Esophagus muscularis mucosa (tissue), 4 donors: ENCODE data around the gene BOC.

Experiments used
- EP300 ChIP-seq: sonication (generic); formaldehyde crosslinking; IDR thresholded peaks from one replicate; pipeline ENCODE4 v1.6.1; 2017; ENCODE audit warnings: antibody characterized with exemption
- POLR2AphosphoS5 ChIP-seq, 2 donors: sonication (generic); formaldehyde crosslinking; IDR thresholded peaks; one replicate each; pipeline ENCODE4 v1.6.1; 2017; ENCODE audit warnings: antibody characterized with exemption in 2 of 2
- TF ChIP-seq, protein P1 (sequence below), 3 experiments: fragments of 200-600 bp in 2 of 3; fragments of 450-650 bp in 1 of 3; sonication (generic) in 2 of 3; IDR thresholded peaks; one replicate each; pipeline ENCODE4 v1.5.1; 2017 to 2019; ENCODE audit warnings: antibody characterized with exemption in 3 of 3, mild to moderate bottlenecking in 2 of 3, moderate library complexity in 1 of 3

DNA sequence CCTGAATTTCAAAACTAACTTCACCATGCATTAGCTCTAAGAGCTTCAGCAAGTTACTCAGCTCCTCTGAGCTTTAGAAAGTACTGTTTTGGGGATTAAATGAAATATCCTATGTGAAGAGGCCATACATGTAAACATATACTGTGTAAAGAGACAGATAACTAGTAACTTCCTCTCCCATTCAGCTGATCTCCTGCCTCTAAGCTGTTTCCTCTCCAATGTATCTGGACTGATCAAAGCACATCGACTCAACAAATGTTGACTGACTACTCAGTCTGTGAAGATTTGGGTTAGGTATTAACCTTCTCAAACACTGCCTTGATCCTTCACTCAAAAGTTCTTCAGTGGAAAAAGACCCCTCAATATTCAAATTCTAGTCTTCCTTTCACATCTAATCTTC is 82.0 kb downstream of the BOC start:
- TF ChIP-seq POLR2AphosphoS5 (IDR thresholded peaks at IDR 0.05): no peak
- no peak for TF ChIP-seq EP300
- TF ChIP-seq, protein P1, sequence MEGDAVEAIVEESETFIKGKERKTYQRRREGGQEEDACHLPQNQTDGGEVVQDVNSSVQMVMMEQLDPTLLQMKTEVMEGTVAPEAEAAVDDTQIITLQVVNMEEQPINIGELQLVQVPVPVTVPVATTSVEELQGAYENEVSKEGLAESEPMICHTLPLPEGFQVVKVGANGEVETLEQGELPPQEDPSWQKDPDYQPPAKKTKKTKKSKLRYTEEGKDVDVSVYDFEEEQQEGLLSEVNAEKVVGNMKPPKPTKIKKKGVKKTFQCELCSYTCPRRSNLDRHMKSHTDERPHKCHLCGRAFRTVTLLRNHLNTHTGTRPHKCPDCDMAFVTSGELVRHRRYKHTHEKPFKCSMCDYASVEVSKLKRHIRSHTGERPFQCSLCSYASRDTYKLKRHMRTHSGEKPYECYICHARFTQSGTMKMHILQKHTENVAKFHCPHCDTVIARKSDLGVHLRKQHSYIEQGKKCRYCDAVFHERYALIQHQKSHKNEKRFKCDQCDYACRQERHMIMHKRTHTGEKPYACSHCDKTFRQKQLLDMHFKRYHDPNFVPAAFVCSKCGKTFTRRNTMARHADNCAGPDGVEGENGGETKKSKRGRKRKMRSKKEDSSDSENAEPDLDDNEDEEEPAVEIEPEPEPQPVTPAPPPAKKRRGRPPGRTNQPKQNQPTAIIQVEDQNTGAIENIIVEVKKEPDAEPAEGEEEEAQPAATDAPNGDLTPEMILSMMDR (IDR thresholded peaks at IDR 0.05): no peak
